BE2C (cell line): ENCODE measurements around the gene DDI2.

Experiments
- DNase-seq: peaks from one replicate; pipeline ENCODE4 v3.0.0-alpha.2; 2020
- H3K27me3 ChIP-seq: fragments of 250-450 bp; sonication (Bioruptor Pico); 2 replicates; pipeline ENCODE4 v1.5.1; 2020; ENCODE audit warnings: mild to moderate bottlenecking
- H3K36me3 ChIP-seq: fragments of 250-450 bp; sonication (Bioruptor Pico); 2 replicates; pipeline ENCODE4 v1.5.1; 2020; ENCODE audit warnings: mild to moderate bottlenecking
- H3K4me1 ChIP-seq: fragments of 250-450 bp; sonication (Bioruptor Pico); 2 replicates; pipeline ENCODE4 v1.5.1; 2020
- H3K4me3 ChIP-seq: 2 replicates; pipeline ENCODE4 v1.5.1; 2011; ENCODE audit warnings: low read depth, low read length
- H3K9me3 ChIP-seq: fragments of 250-450 bp; sonication (Bioruptor Pico); 2 replicates; pipeline ENCODE4 v1.5.1; 2020
- CTCF ChIP-seq: IDR thresholded peaks from 2 replicates; pipeline ENCODE4 v1.5.1; 2012; ENCODE audit warnings: mild to moderate bottlenecking, low read depth, low read length

DDI2 gene

GRCh38 chr1:15618655-15619525, 1.6 kb downstream of the DDI2 start:
- no peaks in the 10 kb centered on the region for H3K4me1 ChIP-seq
- H3K36me3 ChIP-seq = no peaks in the 10 kb centered on the region
- no peaks in the 10 kb centered on the region for H3K9me3 ChIP-seq
- no peak for DNase-seq
- H3K27me3 ChIP-seq = no peaks in the 10 kb centered on the region
- H3K4me3 ChIP-seq = peak overlapping the region; percentile 85
- no peak for TF ChIP-seq CTCF

DNA sequence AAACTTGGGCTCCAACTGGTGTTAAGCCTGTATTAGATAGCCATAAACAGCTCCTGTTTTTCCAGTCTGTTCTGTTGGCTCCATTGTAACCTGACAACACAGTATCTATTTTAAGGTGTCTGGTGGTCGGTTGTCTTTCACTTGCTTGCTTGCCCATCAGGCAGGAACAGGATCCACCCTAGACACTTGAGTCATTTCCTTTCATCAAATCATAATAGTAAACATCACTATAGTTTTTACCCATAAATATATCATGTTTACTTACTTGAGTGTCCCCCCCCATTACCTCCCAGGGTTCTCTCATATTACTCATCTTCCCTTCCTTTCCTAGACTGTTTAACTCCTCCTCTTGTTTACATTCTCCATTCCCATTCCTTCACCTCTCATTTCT, 2.9 kb downstream of the DDI2 start:
- Histone ChIP-seq H3K27me3 (no peaks in the 10 kb centered on the region), H3K9me3 (no peaks in the 10 kb centered on the region), H3K36me3 (no peaks in the 10 kb centered on the region), H3K4me3 (no peak overlapping the region), H3K4me1 (no peaks in the 10 kb centered on the region)
- TF ChIP-seq CTCF = no peak
- DNase-seq = no peak

- H3K36me3 ChIP-seq = no peaks in the 10 kb centered on the region
- no peaks in the 10 kb centered on the region for H3K4me1 ChIP-seq
- no peak overlapping the region for H3K4me3 ChIP-seq
- no peak for DNase-seq
- TF ChIP-seq CTCF = no peak
- H3K27me3 ChIP-seq = no peaks in the 10 kb centered on the region
- H3K9me3 ChIP-seq = no peaks in the 10 kb centered on the region
Measured at GRCh38 chr1:15620902-15621682, 3.8 kb downstream of the DDI2 start.

DNA sequence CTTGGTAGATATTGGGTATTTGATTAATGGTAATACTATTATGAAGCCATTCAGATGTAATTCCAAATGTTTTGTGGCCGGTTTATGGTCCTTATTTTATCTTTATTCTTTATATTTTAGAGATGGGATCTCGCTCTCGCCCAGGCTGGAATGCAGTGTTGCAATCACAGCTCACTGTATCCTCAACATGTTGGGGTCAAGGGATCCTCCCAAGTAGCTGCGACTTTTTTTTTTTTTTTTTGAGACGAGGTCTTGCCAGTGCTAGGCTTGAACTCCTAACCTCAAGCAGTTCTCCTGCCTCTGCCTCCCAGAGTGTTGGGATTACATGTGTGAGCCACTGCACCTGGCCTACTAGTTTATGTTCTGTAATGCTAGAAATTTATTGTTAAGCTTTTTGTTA, 4.7 kb downstream of the DDI2 start:
- H3K4me1 ChIP-seq = no peaks in the 10 kb centered on the region
- no peak for TF ChIP-seq CTCF
- no peaks in the 10 kb centered on the region for H3K36me3 ChIP-seq
- DNase-seq = no peak
- no peak overlapping the region for H3K4me3 ChIP-seq
- no peaks in the 10 kb centered on the region for H3K27me3 ChIP-seq
- H3K9me3 ChIP-seq = no peaks in the 10 kb centered on the region

DNA sequence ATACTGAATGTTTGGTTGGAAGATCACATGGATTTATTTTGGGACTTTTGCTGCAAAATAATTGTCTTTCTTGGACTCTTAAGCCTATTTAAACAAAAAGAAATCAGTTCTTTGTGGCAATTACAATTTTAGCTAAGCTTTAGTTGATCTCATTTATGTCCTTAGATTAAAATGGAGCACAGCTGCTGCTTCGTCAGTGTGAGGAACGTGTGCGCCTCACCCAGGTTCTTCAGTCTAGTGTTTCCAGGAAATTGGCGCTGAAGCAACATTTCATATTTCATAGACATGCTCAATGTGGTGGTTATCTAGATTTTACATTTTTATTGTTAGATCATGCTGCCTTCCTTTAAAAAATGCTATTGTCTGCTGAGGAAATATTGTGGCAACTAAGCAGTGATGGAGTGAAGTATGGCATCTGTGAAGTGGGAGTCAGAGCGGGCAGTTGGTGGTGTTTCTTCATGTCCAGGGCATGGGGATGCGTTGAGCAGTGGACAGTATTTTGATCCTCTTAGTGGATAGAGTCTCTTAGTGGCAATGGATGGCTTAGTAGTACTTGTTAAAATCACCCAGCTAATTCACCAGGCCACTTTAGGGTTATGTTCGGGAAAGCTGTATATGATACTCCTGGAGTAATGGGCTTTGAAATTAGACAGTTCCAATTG, 5.6 kb downstream of the DDI2 start:
- no peak for TF ChIP-seq CTCF
- H3K27me3 ChIP-seq = no peaks in the 10 kb centered on the region
- H3K9me3 ChIP-seq = no peaks in the 10 kb centered on the region
- no peaks in the 10 kb centered on the region for H3K4me1 ChIP-seq
- DNase-seq = no peak
- H3K36me3 ChIP-seq = no peaks in the 10 kb centered on the region
- no peak overlapping the region for H3K4me3 ChIP-seq
